H1 (cell line): ENCODE measurements around the gene AQP6. TPM values are rescaled to one million over a fixed set of nuclear protein-coding genes. Genes with fewer than 3 reads are reported as not detected.

Experiments
- CTCF ChIA-PET: fragments of 300-600 bp; sonication (Branson Sonifier 250); formaldehyde crosslinking; loops from one replicate; lab custom pipeline; 2021; ENCODE audit not compliant: partially characterized antibody; lab: Charles Lee
- POLR2A ChIA-PET: fragments of 300-600 bp; sonication (Branson Sonifier 250); formaldehyde crosslinking; loops from one replicate; lab custom pipeline; 2021; ENCODE audit warnings: inconsistent platforms; ENCODE audit not compliant: partially characterized antibody; lab: Charles Lee
- DNase-seq, 2 experiments: peaks; one replicate each; pipeline versions ENCODE4 v3.0.0 to v3.0.0-alpha.2; 2010 to 2022; ENCODE audit warnings: low spot score in 2 of 2, low read depth in 1 of 2, mixed read lengths in 1 of 2
- FAIRE-seq: peaks from 2 replicates; lab custom pipeline; 2011; peaks lifted over from hg19 to GRCh38; lab: Jason Lieb, UNC
- H2AFZ ChIP-seq: 2 replicates; pipeline ENCODE4 v1.8.1; 2012; ENCODE audit warnings: low read length, inconsistent platforms
- H2AK5ac ChIP-seq: 2 replicates; pipeline ENCODE4 v1.6.1; 2013; ENCODE audit warnings: low read depth, low read length
- H2BK120ac ChIP-seq: replicated peaks from 2 replicates; pipeline ENCODE3; 2013; ENCODE audit warnings: low read depth, low read length, inconsistent platforms
- H2BK12ac ChIP-seq: 2 replicates; pipeline ENCODE4 v1.6.1; 2013; ENCODE audit warnings: low read depth, low read length
- H2BK15ac ChIP-seq: 2 replicates; pipeline ENCODE4 v1.6.1; 2013; ENCODE audit warnings: low read length
- H2BK20ac ChIP-seq: 2 replicates; pipeline ENCODE4 v1.6.1; 2013; ENCODE audit warnings: low read length
- H2BK5ac ChIP-seq: 2 replicates; pipeline ENCODE4 v1.6.1; 2013; ENCODE audit warnings: low read depth, low read length
- H3K14ac ChIP-seq: 2 replicates; pipeline ENCODE4 v1.6.1; 2013; ENCODE audit warnings: inconsistent platforms; ENCODE audit not compliant: insufficient read length
- H3K18ac ChIP-seq: 2 replicates; pipeline ENCODE4 v1.6.1; 2013; ENCODE audit warnings: low read length; ENCODE audit errors: extremely low read depth
- H3K23ac ChIP-seq: 2 replicates; pipeline ENCODE4 v1.6.1; 2013; ENCODE audit warnings: inconsistent platforms; ENCODE audit not compliant: insufficient read length
- H3K23me2 ChIP-seq: 2 replicates; pipeline ENCODE4 v1.6.1; 2013; ENCODE audit warnings: low read depth, low read length
- H3K27ac ChIP-seq: 2 replicates; pipeline ENCODE4 v1.6.1; 2011; ENCODE audit warnings: low read depth, low read length, inconsistent platforms
- H3K27me3 ChIP-seq, 4 experiments: replicated peaks in 1 of 4; 1 replicate in 1 of 4; 2 replicates in 3 of 4; pipeline versions ENCODE4 v1.6.1 to v1.8.1; 2011 to 2013; ENCODE audit warnings: low read length in 3 of 4, mild to moderate bottlenecking in 3 of 4, inconsistent platforms in 2 of 4, mixed read lengths in 2 of 4, moderate library complexity in 1 of 4; ENCODE audit not compliant: control insufficient read depth in 3 of 4, insufficient read depth in 3 of 4; ENCODE audit errors: extremely low read depth in 1 of 4
- H3K36me3 ChIP-seq, 4 experiments: 2 replicates each; pipeline versions ENCODE4 v1.6.1 to v1.8.1; 2011 to 2013; ENCODE audit warnings: mild to moderate bottlenecking in 4 of 4, low read length in 3 of 4, moderate library complexity in 2 of 4, control low read depth in 1 of 4, inconsistent platforms in 1 of 4; ENCODE audit not compliant: insufficient read depth in 4 of 4, control insufficient read depth in 2 of 4
- H3K4ac ChIP-seq: replicated peaks from 2 replicates; pipeline ENCODE3; 2013; ENCODE audit warnings: low read length, low read depth, mixed read lengths, inconsistent platforms; ENCODE audit not compliant: insufficient read length
- H3K4me1 ChIP-seq, 4 experiments: replicated peaks in 1 of 4; 1 replicate in 1 of 4; 2 replicates in 3 of 4; pipeline versions ENCODE4 v1.6.1 to v1.8.1; 2011 to 2013; ENCODE audit warnings: low read length in 3 of 4, inconsistent platforms in 2 of 4, mixed read lengths in 1 of 4; ENCODE audit not compliant: insufficient read depth in 4 of 4, control insufficient read depth in 3 of 4
- H3K4me2 ChIP-seq, 2 experiments: 2 replicates each; pipeline versions ENCODE4 v1.6.1 to v1.8.1; 2011 to 2013; ENCODE audit warnings: low read depth in 2 of 2, low read length in 2 of 2, control low read depth in 1 of 2, inconsistent platforms in 1 of 2, mild to moderate bottlenecking in 1 of 2; ENCODE audit not compliant: insufficient read depth in 1 of 2
- H3K4me3 ChIP-seq, 4 experiments: fragments of 200-600, 300-600 bp in 1 of 4; sonication (generic), shearing (Covaris generic), sonication (Bioruptor Twin) in 1 of 4; 2 replicates each; pipeline versions ENCODE4 v1.5.1 to v1.8.1; 2011 to 2016; ENCODE audit warnings: low read length in 4 of 4, low read depth in 3 of 4, control low read depth in 2 of 4, inconsistent platforms in 2 of 4, mild to moderate bottlenecking in 2 of 4, mixed read lengths in 1 of 4, moderate library complexity in 1 of 4; ENCODE audit not compliant: insufficient read depth in 2 of 4; ENCODE audit errors: extremely low read depth in 1 of 4
- H3K56ac ChIP-seq: replicated peaks from 2 replicates; pipeline ENCODE3; 2013; ENCODE audit warnings: low read depth, mild to moderate bottlenecking, mixed read lengths, low read length, inconsistent platforms; ENCODE audit not compliant: insufficient read length
- H3K79me1 ChIP-seq: 2 replicates; pipeline ENCODE4 v1.6.1; 2013; ENCODE audit warnings: low read depth, low read length, control low read depth
- H3K79me2 ChIP-seq, 2 experiments: 2 replicates each; pipeline versions ENCODE4 v1.6.1 to v1.8.1; 2012 to 2013; ENCODE audit warnings: low read length in 2 of 2, mild to moderate bottlenecking in 2 of 2, inconsistent platforms in 1 of 2; ENCODE audit not compliant: insufficient read depth in 2 of 2, control insufficient read depth in 1 of 2
- H3K9ac ChIP-seq, 4 experiments: replicated peaks in 1 of 4; 1 replicate in 1 of 4; 2 replicates in 3 of 4; pipeline versions ENCODE4 v1.6.1 to v1.8.1; 2011 to 2013; ENCODE audit warnings: low read depth in 3 of 4, low read length in 3 of 4, control low read depth in 2 of 4, mild to moderate bottlenecking in 2 of 4, moderate library complexity in 2 of 4, inconsistent platforms in 1 of 4; ENCODE audit errors: extremely low read depth in 1 of 4
- H3K9me3 ChIP-seq, 2 experiments: 2 replicates each; pipeline versions ENCODE4 v1.6.1 to v1.8.1; 2012 to 2013; ENCODE audit warnings: mild to moderate bottlenecking in 2 of 2, moderate library complexity in 2 of 2, control low read depth in 1 of 2, inconsistent platforms in 1 of 2, low read depth in 1 of 2, low read length in 1 of 2, mixed read lengths in 1 of 2; ENCODE audit not compliant: insufficient read depth in 2 of 2
- H4K20me1 ChIP-seq, 2 experiments: replicated peaks in 1 of 2; 2 replicates each; pipeline versions ENCODE3 to v1.8.1; 2011 to 2013; ENCODE audit warnings: inconsistent platforms in 2 of 2, low read length in 2 of 2, mild to moderate bottlenecking in 1 of 2; ENCODE audit not compliant: insufficient read depth in 2 of 2, control insufficient read depth in 1 of 2
- H4K5ac ChIP-seq: 2 replicates; pipeline ENCODE4 v1.6.1; 2013; ENCODE audit warnings: low read length, low read depth, mixed read lengths, inconsistent platforms; ENCODE audit not compliant: insufficient read length
- H4K8ac ChIP-seq: 2 replicates; pipeline ENCODE4 v1.8.0; 2013; ENCODE audit warnings: mild to moderate bottlenecking, moderate library complexity, low read length, inconsistent platforms; ENCODE audit not compliant: insufficient read depth; ENCODE audit errors: extremely low read depth
- H4K91ac ChIP-seq: replicated peaks from 2 replicates; pipeline ENCODE3; 2013; ENCODE audit warnings: low read length, mixed read lengths, inconsistent platforms; ENCODE audit not compliant: insufficient read length
- CBX5 ChIP-seq: fragments of 300-800, 300-1000 bp; sonication (generic); IDR thresholded peaks from 2 replicates; pipeline ENCODE4 v1.7.1; 2016; ENCODE audit warnings: antibody characterized with exemption, low read length, low read depth
- NRF1 ChIP-seq: IDR thresholded peaks from 2 replicates; pipeline ENCODE4 v1.6.1; 2011; ENCODE audit warnings: mild to moderate bottlenecking, low read depth, low read length, improper control_type of control experiment
- RBBP5 ChIP-seq: IDR thresholded peaks from 2 replicates; pipeline ENCODE4 v1.7.1; 2012; ENCODE audit warnings: low read depth, mild to moderate bottlenecking, inconsistent platforms, low read length, moderate library complexity, borderline replicate concordance
- SIX5 ChIP-seq: IDR thresholded peaks from 2 replicates; pipeline ENCODE4 v1.6.1; 2011; ENCODE audit warnings: mild to moderate bottlenecking, low read depth, low read length
- SRF ChIP-seq: IDR thresholded peaks from 2 replicates; pipeline ENCODE4 v1.6.1; 2011; ENCODE audit warnings: mild to moderate bottlenecking, low read depth, low read length, moderate library complexity
- WGBS, 2 experiments: shearing (Covaris generic) in 1 of 2; methylation state at CpG; one replicate each; pipeline versions ENCODE4 v1.1.6 to v1.1.7; 2013 to 2015; ENCODE audit warnings: low lambda C conversion rate in 2 of 2, mixed read lengths in 2 of 2, inconsistent platforms in 1 of 2, low coverage in 1 of 2, missing lambda C conversion rate in 1 of 2; ENCODE audit not compliant: insufficient replicate concordance in 2 of 2, insufficient coverage in 1 of 2, insufficient read length in 1 of 2; ENCODE audit errors: extremely low coverage in 1 of 2, missing lambda C conversion rate in 1 of 2; 5-methylcytosine and 5-hydroxymethylcytosine counted together
- polyA plus RNA-seq, 7 experiments: library from polyadenylated mRNA; depleted of rRNA in 3 of 7; stranded (reverse) in 5 of 7; unstranded in 2 of 7; fragments of >200 nt in 5 of 7; fragments of 200-250 nt in 2 of 7; gene quantifications; 1 replicate in 5 of 7; 2 replicates in 1 of 7; 4 replicates in 1 of 7; pipeline versions ENCODE4 v1.2.1 to v1.2.3, GENCODE V29; 2011 to 2013; ENCODE audit warnings: missing spikeins in 2 of 7, mixed read lengths in 2 of 7
- total RNA-seq: library from RNA; stranded (reverse); fragmentation: NEBNext Ultra II Directional; extraction: Animal tissue kit (Norgen Biotek cat#: 25700); gene quantifications from 2 replicates; pipeline ENCODE4 v1.2.1, GENCODE V29; 2021

AQP6 gene
- total and polyA plus RNA-seq, 2 of the 8 experiments (the other 6 are each of a cell fraction or from before 2014, with no cell fraction given) = 0.03 to 0.17 TPM

GRCh38 chr12:49969651-49970429 is 2.9 kb upstream of the AQP6 start:
- no peak for DNase-seq
- Histone ChIP-seq H3K9ac (no peak overlapping the region), H3K27me3 (peaks cover 0 to 24% (median 9%) of the 10 kb centered on the region in 4 experiments; a peak in 6 of 7 replicates), H3K14ac (no peak overlapping the region), H3K18ac (no peak overlapping the region), H4K5ac (no peak overlapping the region), H3K56ac (no peak overlapping the region), H3K4me2 (no peak overlapping the region), H4K91ac (no peak overlapping the region), H2AK5ac (no peak overlapping the region), H4K8ac (no peak overlapping the region), H3K23ac (no peak overlapping the region), H2BK120ac (no peak overlapping the region), H3K4me3 (no peak overlapping the region), H3K4ac (no peak overlapping the region), H2BK15ac (no peak overlapping the region), H3K23me2 (no peaks in the 10 kb centered on the region), H3K4me1 (peaks cover 0 to 9% (median 3%) of the 10 kb centered on the region in 4 experiments; a peak in 5 of 7 replicates), H2BK12ac (0 out of 2 replicates have a peak overlapping the region, but pooled peaks have one; percentile 17), H3K27ac (no peak overlapping the region), H3K9me3 (no peaks in the 10 kb centered on the region), H2AFZ (no peak overlapping the region), H3K79me1 (no peaks in the 10 kb centered on the region), H4K20me1 (no peaks in the 10 kb centered on the region), H2BK5ac (no peak overlapping the region), H2BK20ac (no peak overlapping the region), H3K36me3 (no peaks in the 10 kb centered on the region), H3K79me2 (no peaks in the 10 kb centered on the region)
- CTCF ChIA-PET = interaction anchor here (0.6 to 23.0 kb wide), 11 partner anchors 10 to 101 kb away, joined by 3 to 420 read pairs (median 104); partner anchors contain the start of genes AQP2 and ASIC1
- no peak for TF ChIP-seq SIX5
- no peak for TF ChIP-seq SRF
- no peak for TF ChIP-seq NRF1
- TF ChIP-seq CBX5 = no peak
- no peak for TF ChIP-seq RBBP5
- no peak for FAIRE-seq
- WGBS, 2 experiments = 91% methylated on average over 12 of the region's 12 CpGs; no CpG with 5 or more reads in 1 of the 2 experiments
- POLR2A ChIA-PET = interaction anchor here (0.5 to 2.7 kb wide), 2 partner anchors 10 kb away, joined by 3 to 9 read pairs; no protein-coding TSS in a partner anchor
